Activated T-cell treated with anti-CD3 and anti-CD28 coated beads, Interleukin-2, amount 50 U/mL, for 4 hours (primary cell): ENCODE measurements around the gene TSPAN8. TPM values are rescaled to one million over a fixed set of nuclear protein-coding genes. Genes with fewer than 3 reads are reported as not detected.
"Not testable (repeated sequence)": the region's sequence is repeated elsewhere in the genome, so short reads cannot be mapped to it uniquely, and the experiment has no call there.

Source experiments
- ATAC-seq, 2 donors: fragments of 200-7000 bp; cut with Tn5 transposase; one replicate each; pipeline ENCODE4 v1.10.0; 2021
- DNase-seq: peaks from one replicate; pipeline ENCODE4 v3.0.0-alpha.2; 2020
- H3K27me3 Mint-ChIP-seq: one replicate; pipeline ENCODE4 v1.8.0; 2021; ENCODE audit warnings: low read depth, mixed read lengths
- H3K36me3 Mint-ChIP-seq: one replicate; pipeline ENCODE4 v1.8.0; 2022; ENCODE audit warnings: mixed read lengths; ENCODE audit not compliant: insufficient read depth
- H3K4me1 Mint-ChIP-seq: one replicate; pipeline ENCODE4 v1.8.0; 2021; ENCODE audit warnings: low read depth, mixed read lengths
- H3K4me3 Mint-ChIP-seq: one replicate; pipeline ENCODE4 v1.8.0; 2021; ENCODE audit warnings: mild to moderate bottlenecking, moderate library complexity, mixed read lengths
- H3K9me3 Mint-ChIP-seq: one replicate; pipeline ENCODE4 v1.8.0; 2021; ENCODE audit warnings: mixed read lengths
- total RNA-seq, 3 donors: library from RNA; stranded (reverse); gene quantifications; one replicate each; pipeline ENCODE4 v1.2.1, GENCODE V29; 2021

The TSPAN8 gene
- total RNA-seq, 3 donors from 2014 or later: 0.29 to 0.46 (median 0.30) TPM

GRCh38 chr12:71158361-71158882 lies 623 bp upstream of the TSPAN8 start:
- DNase-seq (no peak), ATAC-seq (no peak)
- H3K27me3 Mint-ChIP-seq: no peaks in the 10 kb centered on the region
- no peaks in the 10 kb centered on the region for H3K9me3 Mint-ChIP-seq
- H3K4me1 Mint-ChIP-seq: no peaks in the 10 kb centered on the region
- H3K4me3 Mint-ChIP-seq: no peak overlapping the region
- no peaks in the 10 kb centered on the region for H3K36me3 Mint-ChIP-seq

DNA sequence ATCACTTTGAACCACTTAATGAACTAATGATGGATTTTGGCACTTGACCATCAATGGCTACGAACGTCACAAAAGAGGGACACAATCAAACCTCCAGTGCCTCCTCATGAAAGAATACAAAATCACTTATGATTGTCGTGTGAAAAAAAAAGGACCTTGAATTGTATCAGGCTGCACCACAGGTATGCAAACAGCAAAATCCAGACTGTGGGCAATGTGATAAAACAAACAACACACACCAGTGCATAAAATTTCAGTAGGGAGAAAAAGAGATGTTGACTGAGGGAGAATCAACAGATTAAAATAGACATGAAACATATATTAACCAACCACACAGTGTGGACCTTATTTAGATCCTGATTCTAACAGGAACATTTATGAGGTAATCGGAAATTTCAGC lies 2.6 kb downstream of the TSPAN8 start:
- H3K36me3 Mint-ChIP-seq: no peaks in the 10 kb centered on the region
- DNase-seq: no peak
- H3K27me3 Mint-ChIP-seq: no peaks in the 10 kb centered on the region
- H3K4me1 Mint-ChIP-seq: no peaks in the 10 kb centered on the region
- no peak overlapping the region for H3K4me3 Mint-ChIP-seq
- no peak for ATAC-seq
- H3K9me3 Mint-ChIP-seq: peaks cover 4% of the 10 kb centered on the region

DNA sequence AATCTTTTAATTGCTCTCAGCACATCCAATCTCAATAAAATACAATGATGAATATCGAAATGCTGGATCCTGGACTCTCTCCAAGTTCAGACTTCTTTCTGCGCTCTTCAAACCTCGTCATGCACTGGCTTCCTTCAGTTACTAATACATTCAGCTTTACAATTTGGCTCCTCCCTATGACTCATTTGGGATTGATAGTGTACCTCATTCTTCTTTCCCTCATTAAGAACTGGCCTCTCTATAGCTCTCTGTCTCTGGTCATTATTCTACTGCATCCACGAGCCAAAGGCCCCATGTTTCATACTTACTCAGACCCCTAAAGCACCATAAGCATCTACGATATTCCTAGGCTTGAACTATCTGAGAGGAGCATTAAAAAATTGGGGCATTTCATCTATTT lies 4.9 kb downstream of the TSPAN8 start:
- Mint-ChIP-seq H3K4me1 (no peaks in the 10 kb centered on the region), H3K9me3 (peaks cover 4% of the 10 kb centered on the region), H3K27me3 (no peaks in the 10 kb centered on the region), H3K4me3 (no peak overlapping the region), H3K36me3 (no peaks in the 10 kb centered on the region)
- ATAC-seq (no peak), DNase-seq (no peak)

DNA sequence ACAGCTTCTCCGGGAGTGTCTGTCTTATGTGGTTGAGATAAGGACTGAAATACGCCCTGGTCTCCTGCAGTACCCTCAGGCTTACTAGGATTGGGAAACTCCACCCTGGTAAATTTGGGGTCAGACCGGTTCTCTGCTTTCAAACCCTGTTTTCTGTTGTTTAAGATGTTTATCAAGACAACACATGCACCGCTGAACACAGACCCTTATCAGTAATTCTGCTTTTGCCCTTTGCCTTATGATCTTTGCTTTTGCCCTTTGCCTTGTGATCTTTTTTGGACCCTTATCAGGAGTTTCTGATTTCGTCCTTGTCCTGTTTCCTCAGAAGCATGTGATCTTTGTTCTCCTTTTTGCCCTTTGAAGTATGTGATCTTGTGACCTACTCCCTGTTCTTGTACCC lies 7.8 kb downstream of the TSPAN8 start:
- not testable (repeated sequence) for DNase-seq, H3K27me3 Mint-ChIP-seq, H3K9me3 Mint-ChIP-seq, H3K4me1 Mint-ChIP-seq, H3K36me3 Mint-ChIP-seq, ATAC-seq, H3K4me3 Mint-ChIP-seq

DNA sequence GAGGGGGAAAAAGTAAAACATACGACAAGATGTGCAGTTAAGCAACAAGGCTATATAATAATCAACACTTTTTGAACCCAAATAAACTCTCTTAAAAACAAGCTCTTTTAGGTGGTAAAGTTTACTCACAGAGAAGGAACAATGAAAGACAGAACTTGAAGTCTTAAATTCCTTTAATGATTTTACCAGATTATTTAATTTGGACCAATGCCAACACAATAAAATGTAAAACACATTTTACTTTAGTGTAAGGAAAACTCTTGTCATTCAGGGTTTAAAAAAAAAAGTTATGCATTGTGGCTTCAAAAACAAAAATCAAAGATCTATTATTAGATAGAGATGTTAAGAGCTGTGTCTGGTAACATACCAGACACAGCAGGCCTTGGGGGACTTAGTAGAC lies 13.1 kb downstream of the TSPAN8 start:
- Mint-ChIP-seq H3K36me3 (no peaks in the 10 kb centered on the region), H3K9me3 (no peaks in the 10 kb centered on the region), H3K4me3 (no peak overlapping the region), H3K27me3 (no peaks in the 10 kb centered on the region), H3K4me1 (no peaks in the 10 kb centered on the region)
- no peak for DNase-seq
- ATAC-seq: no peak

DNA sequence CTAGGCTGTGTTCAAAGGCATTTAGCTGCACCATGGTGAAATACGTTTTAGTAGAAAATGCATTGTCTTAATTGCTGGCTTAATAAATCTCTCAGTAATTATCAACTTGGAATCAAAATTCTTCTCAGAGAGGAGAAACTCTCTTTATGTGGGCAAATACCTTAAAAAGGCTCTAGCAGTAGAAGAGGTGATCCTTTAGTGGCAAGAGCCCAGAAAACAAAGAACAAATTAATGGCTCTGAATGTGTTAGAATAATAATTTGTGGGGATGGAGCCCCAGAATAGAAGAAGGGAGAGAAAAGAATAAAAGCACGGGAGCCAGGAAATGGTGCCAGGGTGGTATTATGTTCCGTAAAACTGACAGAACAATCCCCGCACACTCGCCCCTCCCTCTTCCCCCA lies 14.8 kb downstream of the TSPAN8 start:
- DNase-seq: no peak
- no peaks in the 10 kb centered on the region for H3K36me3 Mint-ChIP-seq
- H3K9me3 Mint-ChIP-seq: no peaks in the 10 kb centered on the region
- no peaks in the 10 kb centered on the region for H3K4me1 Mint-ChIP-seq
- H3K4me3 Mint-ChIP-seq: no peak overlapping the region
- ATAC-seq: no peak
- H3K27me3 Mint-ChIP-seq: no peaks in the 10 kb centered on the region

- Mint-ChIP-seq H3K4me1 (no peaks in the 10 kb centered on the region), H3K9me3 (no peaks in the 10 kb centered on the region), H3K36me3 (no peaks in the 10 kb centered on the region), H3K27me3 (no peaks in the 10 kb centered on the region), H3K4me3 (no peak overlapping the region)
- DNase-seq (no peak), ATAC-seq (no peak)
Measured at GRCh38 chr12:71142016-71142415, 15.8 kb downstream of the TSPAN8 start.

DNA sequence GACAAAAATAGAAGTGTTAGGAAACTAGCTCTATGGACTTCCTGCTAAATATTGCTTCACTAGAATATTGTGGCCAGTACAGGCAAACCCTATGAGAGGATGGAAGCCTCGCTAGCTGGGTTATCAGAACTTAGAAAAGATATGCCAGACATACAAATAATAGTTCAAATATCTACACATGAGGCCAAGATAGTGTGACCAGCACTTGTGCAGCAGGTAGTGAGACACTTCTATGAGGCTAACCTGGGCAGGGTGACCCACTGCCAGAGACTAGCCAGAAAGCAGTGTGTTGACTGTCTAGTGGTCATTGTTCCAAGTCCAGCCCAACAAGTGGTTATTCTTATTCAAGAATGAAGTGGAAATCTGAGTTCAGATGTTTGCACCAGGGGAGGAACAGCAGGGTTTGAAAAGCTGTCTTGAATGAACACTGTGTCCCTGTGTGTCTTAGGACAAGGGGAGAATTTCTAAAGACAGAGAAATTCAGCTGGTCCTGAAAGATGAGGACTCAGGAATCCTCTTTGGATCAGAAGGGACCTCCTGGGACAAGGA lies 16.3 kb downstream of the TSPAN8 start:
- ATAC-seq: no peak

GRCh38 chr12:71139153-71139735 lies 18.6 kb downstream of the TSPAN8 start:
- Mint-ChIP-seq H3K27me3 (no peaks in the 10 kb centered on the region), H3K4me1 (no peaks in the 10 kb centered on the region), H3K36me3 (no peaks in the 10 kb centered on the region), H3K4me3 (no peak overlapping the region), H3K9me3 (no peaks in the 10 kb centered on the region)
- no peak for DNase-seq
- no peak for ATAC-seq

More for the DNA sequence above, 16.3 kb downstream of the TSPAN8 start:
- Mint-ChIP-seq H3K36me3 (no peaks in the 10 kb centered on the region), H3K4me3 (no peak overlapping the region), H3K9me3 (no peaks in the 10 kb centered on the region), H3K27me3 (no peaks in the 10 kb centered on the region), H3K4me1 (no peaks in the 10 kb centered on the region)
- DNase-seq: no peak

DNA sequence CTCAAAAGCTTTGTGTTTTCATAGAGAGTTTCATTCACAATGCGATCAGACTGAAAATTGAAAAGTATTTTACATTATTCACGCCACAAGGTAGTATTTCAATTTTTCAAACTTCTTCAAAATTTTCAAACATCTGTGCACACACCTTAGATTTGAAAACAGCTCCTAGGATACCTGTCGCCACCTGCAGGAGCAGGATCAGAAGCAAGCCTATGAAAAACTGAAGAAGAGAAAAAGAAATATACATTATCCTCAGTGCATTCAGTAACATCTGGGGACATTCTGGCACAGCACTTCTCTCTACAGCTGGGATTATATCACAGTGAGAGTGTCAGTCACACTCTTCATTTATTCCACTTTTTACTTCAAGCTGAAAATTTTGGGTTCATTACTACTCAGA lies 19.8 kb downstream of the TSPAN8 start:
- Mint-ChIP-seq H3K4me1 (no peaks in the 10 kb centered on the region), H3K9me3 (no peaks in the 10 kb centered on the region), H3K27me3 (no peaks in the 10 kb centered on the region), H3K36me3 (no peaks in the 10 kb centered on the region), H3K4me3 (no peak overlapping the region)
- ATAC-seq (no peak), DNase-seq (no peak)

- no peak overlapping the region for H3K4me3 Mint-ChIP-seq
- H3K4me1 Mint-ChIP-seq: no peaks in the 10 kb centered on the region
- H3K9me3 Mint-ChIP-seq: no peaks in the 10 kb centered on the region
- H3K27me3 Mint-ChIP-seq: no peaks in the 10 kb centered on the region
- no peak for ATAC-seq
- H3K36me3 Mint-ChIP-seq: no peaks in the 10 kb centered on the region
- no peak for DNase-seq
Measured at GRCh38 chr12:71135812-71136176, 22.0 kb downstream of the TSPAN8 start.

GRCh38 chr12:71135077-71135811 lies 22.6 kb downstream of the TSPAN8 start:
- Mint-ChIP-seq H3K4me1 (no peaks in the 10 kb centered on the region), H3K27me3 (no peaks in the 10 kb centered on the region), H3K36me3 (no peaks in the 10 kb centered on the region), H3K4me3 (no peak overlapping the region), H3K9me3 (no peaks in the 10 kb centered on the region)
- ATAC-seq: no peak
- DNase-seq: no peak

DNA sequence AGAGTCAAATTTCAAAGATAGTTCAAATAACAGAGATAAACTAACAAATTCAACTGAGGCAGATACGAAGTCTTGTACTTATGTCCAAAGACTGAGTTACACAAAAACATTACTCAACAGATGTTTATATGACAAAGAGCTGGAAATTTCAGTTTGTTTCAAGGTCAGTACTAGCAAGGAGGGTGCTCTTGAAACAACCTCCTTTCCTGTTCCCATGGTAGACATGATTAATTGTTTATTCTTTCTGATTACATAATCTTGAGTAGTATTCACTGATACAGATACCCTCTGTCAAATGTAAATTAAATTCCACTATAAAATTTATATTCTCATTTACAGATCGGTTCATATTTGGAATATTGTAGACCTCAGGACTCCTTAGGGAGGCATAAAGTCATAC lies 23.4 kb downstream of the TSPAN8 start:
- Mint-ChIP-seq H3K4me1 (no peaks in the 10 kb centered on the region), H3K36me3 (no peaks in the 10 kb centered on the region), H3K4me3 (no peak overlapping the region), H3K27me3 (no peaks in the 10 kb centered on the region), H3K9me3 (no peaks in the 10 kb centered on the region)
- DNase-seq (no peak), ATAC-seq (no peak)

DNA sequence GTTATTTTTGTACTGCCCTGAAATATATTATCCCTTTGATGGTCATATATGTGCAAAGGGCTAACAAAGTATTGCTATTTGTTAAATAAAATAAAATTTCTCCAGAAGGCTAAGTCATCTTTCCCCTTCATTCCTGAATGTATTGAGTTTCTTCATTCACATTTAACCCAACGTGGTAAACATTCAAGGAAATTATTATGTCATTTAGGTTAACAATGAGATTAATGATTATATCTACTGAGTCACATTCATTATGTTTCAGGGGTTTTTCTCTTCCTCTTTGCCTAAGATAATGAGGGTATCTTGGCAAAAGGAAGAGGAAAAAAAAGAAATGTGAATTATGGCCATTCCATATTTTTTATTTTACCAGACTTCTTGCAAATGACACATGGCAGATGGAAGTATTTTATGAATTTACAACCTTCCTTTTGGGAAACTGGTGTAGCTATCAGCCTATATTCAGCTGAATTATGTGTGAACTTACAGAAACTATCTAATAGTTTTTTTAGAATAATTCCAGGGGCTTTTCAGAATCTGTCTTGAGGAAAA lies 27.2 kb downstream of the TSPAN8 start:
- H3K36me3 Mint-ChIP-seq: no peaks in the 10 kb centered on the region
- ATAC-seq: no peak
- DNase-seq: no peak
- no peak overlapping the region for H3K4me3 Mint-ChIP-seq
- H3K27me3 Mint-ChIP-seq: no peaks in the 10 kb centered on the region
- H3K4me1 Mint-ChIP-seq: no peaks in the 10 kb centered on the region
- no peaks in the 10 kb centered on the region for H3K9me3 Mint-ChIP-seq

GRCh38 chr12:71129364-71129763 lies 28.4 kb downstream of the TSPAN8 start:
- Mint-ChIP-seq H3K9me3 (no peaks in the 10 kb centered on the region), H3K4me1 (no peaks in the 10 kb centered on the region), H3K4me3 (no peak overlapping the region), H3K36me3 (no peaks in the 10 kb centered on the region), H3K27me3 (no peaks in the 10 kb centered on the region)
- ATAC-seq (no peak), DNase-seq (no peak)
